A673 (cell line): ENCODE data around the gene NAT16.

Experiments used
- EZH2 ChIP-seq: fragments of 200-600 bp; sonication (generic); IDR thresholded peaks from 2 replicates; pipeline ENCODE4 v1.6.1; 2017; ENCODE audit warnings: borderline replicate concordance, low read depth, mild to moderate bottlenecking, mixed read lengths, antibody characterized with exemption, low read length; ENCODE audit not compliant: poor library complexity, severe bottlenecking
- TF ChIP-seq, protein P1 (sequence below): fragments of 300-800, 200-600 bp; sonication (generic); conservative IDR thresholded peaks from 2 replicates; pipeline ENCODE4 v1.5.1; 2017; ENCODE audit warnings: low read depth, mild to moderate bottlenecking, antibody characterized with exemption, low read length, moderate library complexity, mixed read lengths

DNA sequence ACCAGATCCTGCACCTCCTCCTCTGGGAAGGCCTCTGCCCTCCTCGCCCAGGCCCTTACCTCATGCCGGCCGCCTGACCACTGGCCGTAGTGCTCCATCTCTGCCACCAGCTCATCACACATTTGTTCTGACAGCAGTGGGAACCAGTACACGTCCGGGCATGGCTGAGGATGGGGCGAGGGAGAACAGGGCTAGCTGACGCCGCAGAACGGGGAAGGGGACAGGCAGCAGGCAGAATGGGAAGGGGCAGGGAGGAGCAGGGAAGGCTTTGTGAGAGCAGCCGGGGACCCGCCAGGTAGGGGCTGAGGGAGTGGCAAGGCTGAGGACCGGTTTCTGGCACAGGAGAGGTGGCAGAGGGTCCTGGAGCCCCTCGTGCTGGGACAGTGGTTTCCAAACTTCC lies 28.7 kb upstream of the NAT16 start:
- TF ChIP-seq, protein P1, sequence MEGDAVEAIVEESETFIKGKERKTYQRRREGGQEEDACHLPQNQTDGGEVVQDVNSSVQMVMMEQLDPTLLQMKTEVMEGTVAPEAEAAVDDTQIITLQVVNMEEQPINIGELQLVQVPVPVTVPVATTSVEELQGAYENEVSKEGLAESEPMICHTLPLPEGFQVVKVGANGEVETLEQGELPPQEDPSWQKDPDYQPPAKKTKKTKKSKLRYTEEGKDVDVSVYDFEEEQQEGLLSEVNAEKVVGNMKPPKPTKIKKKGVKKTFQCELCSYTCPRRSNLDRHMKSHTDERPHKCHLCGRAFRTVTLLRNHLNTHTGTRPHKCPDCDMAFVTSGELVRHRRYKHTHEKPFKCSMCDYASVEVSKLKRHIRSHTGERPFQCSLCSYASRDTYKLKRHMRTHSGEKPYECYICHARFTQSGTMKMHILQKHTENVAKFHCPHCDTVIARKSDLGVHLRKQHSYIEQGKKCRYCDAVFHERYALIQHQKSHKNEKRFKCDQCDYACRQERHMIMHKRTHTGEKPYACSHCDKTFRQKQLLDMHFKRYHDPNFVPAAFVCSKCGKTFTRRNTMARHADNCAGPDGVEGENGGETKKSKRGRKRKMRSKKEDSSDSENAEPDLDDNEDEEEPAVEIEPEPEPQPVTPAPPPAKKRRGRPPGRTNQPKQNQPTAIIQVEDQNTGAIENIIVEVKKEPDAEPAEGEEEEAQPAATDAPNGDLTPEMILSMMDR = no peak
- no peak for TF ChIP-seq EZH2
